PC-9 (cell line): ENCODE results near the gene CYP2R1. TPM values are rescaled to one million over a fixed set of nuclear protein-coding genes. Genes with fewer than 3 reads are reported as not detected.

Experiments used
- Bru-seq: library from RNA; stranded (reverse); fragments of 400-500 nt; gene quantifications from one replicate; lab custom pipeline; 2021; lab: Mats Ljungman, UMichigan
- BruChase-seq, 2 experiments: library from RNA; stranded (reverse); fragments of 400-500 nt; gene quantifications; one replicate each; lab custom pipeline; 2021; lab: Mats Ljungman, UMichigan
- BruUV-seq: library from RNA; stranded (reverse); fragments of 400-500 nt; replicated peaks from 2 replicates; lab custom pipeline; 2021; lab: Mats Ljungman, UMichigan
- CTCF ChIA-PET: fragments of 300-600 bp; sonication (Branson Sonifier 250); formaldehyde crosslinking; loops from one replicate; lab custom pipeline; 2022; ENCODE audit warnings: antibody characterized with exemption; lab: Charles Lee
- POLR2A ChIA-PET: fragments of 300-600 bp; sonication (Branson Sonifier 250); formaldehyde crosslinking; loops from one replicate; lab custom pipeline; 2022; ENCODE audit warnings: antibody characterized with exemption; ENCODE audit not compliant: unreplicated experiment; lab: Charles Lee
- DNase-seq, 2 experiments: peaks; one replicate each; pipeline versions ENCODE4 v3.0.0 to v3.0.0-alpha.2; 2015 to 2022; ENCODE audit warnings: mixed read lengths in 1 of 2
- H2AFZ ChIP-seq: fragments of 200-600 bp; sonication (generic); 2 replicates; pipeline ENCODE4 v1.8.1; 2017; ENCODE audit warnings: antibody characterized with exemption
- H3F3A ChIP-seq: fragments of 200-600 bp; sonication (generic); 2 replicates; pipeline ENCODE4 v1.8.1; 2017; ENCODE audit warnings: antibody characterized with exemption, mild to moderate bottlenecking, low read depth; ENCODE audit not compliant: insufficient read depth
- H3K27ac ChIP-seq: fragments of 200-600 bp; sonication (generic); 2 replicates; pipeline ENCODE4 v1.6.1; 2016; ENCODE audit warnings: mixed run types
- H3K27me3 ChIP-seq: fragments of 200-600 bp; sonication (generic); 2 replicates; pipeline ENCODE4 v1.6.1; 2016; ENCODE audit warnings: low read depth, mixed run types; ENCODE audit not compliant: insufficient read depth
- H3K36me3 ChIP-seq: fragments of 200-600 bp; sonication (generic); 2 replicates; pipeline ENCODE4 v1.6.1; 2016; ENCODE audit warnings: low read depth, mixed run types
- H3K4me1 ChIP-seq: fragments of 200-600 bp; sonication (generic); replicated peaks from 2 replicates; pipeline ENCODE4 v1.6.1; 2016; ENCODE audit warnings: mixed run types; ENCODE audit not compliant: insufficient read depth
- H3K4me2 ChIP-seq: fragments of 200-600 bp; sonication (generic); 2 replicates; pipeline ENCODE4 v1.6.1; 2017; ENCODE audit warnings: mixed run types
- H3K4me3 ChIP-seq: fragments of 200-600 bp; sonication (generic); 2 replicates; pipeline ENCODE4 v1.6.1; 2016; ENCODE audit warnings: mixed run types
- H3K79me2 ChIP-seq: fragments of 200-600 bp; sonication (generic); 2 replicates; pipeline ENCODE4 v1.6.1; 2017; ENCODE audit warnings: low read depth, mixed run types
- H3K9me2 ChIP-seq: fragments of 200-600 bp; sonication (generic); 2 replicates; pipeline ENCODE4 v1.8.1; 2017; ENCODE audit warnings: mild to moderate bottlenecking; ENCODE audit not compliant: insufficient read depth
- H3K9me3 ChIP-seq: fragments of 200-600 bp; sonication (generic); 2 replicates; pipeline ENCODE4 v1.8.1; 2016; ENCODE audit warnings: low read depth; ENCODE audit not compliant: insufficient read depth
- H4K20me1 ChIP-seq: fragments of 200-600 bp; sonication (generic); 2 replicates; pipeline ENCODE4 v1.8.1; 2017; ENCODE audit not compliant: insufficient read depth
- CTCF ChIP-seq: fragments of 200-600 bp; sonication (generic); conservative IDR thresholded peaks from 2 replicates; pipeline ENCODE4 v1.6.1; 2017; ENCODE audit warnings: mixed run types, antibody characterized with exemption, mild to moderate bottlenecking, moderate library complexity
- EZH2 ChIP-seq: fragments of 200-600 bp; sonication (generic); IDR thresholded peaks from 2 replicates; pipeline ENCODE4 v1.8.0; 2017; ENCODE audit warnings: antibody characterized with exemption, low read depth
- intact Hi-C: fragments of 100-400 bp; cut with micrococcal nuclease; formaldehyde crosslinking; loops from one replicate; pipeline ENCODE4 v1.10.0; 2022; ENCODE audit not compliant: unreplicated experiment
- long read RNA-seq: library from polyadenylated mRNA; stranded (forward); transcript quantifications from one replicate; pipeline ENCODE4 v2.0.0, GENCODE V29; 2022
- total RNA-seq: library from RNA; stranded (reverse); gene quantifications from 2 replicates; pipeline ENCODE4 v1.2.3, GENCODE V29; 2021

Gene CYP2R1, protein sequence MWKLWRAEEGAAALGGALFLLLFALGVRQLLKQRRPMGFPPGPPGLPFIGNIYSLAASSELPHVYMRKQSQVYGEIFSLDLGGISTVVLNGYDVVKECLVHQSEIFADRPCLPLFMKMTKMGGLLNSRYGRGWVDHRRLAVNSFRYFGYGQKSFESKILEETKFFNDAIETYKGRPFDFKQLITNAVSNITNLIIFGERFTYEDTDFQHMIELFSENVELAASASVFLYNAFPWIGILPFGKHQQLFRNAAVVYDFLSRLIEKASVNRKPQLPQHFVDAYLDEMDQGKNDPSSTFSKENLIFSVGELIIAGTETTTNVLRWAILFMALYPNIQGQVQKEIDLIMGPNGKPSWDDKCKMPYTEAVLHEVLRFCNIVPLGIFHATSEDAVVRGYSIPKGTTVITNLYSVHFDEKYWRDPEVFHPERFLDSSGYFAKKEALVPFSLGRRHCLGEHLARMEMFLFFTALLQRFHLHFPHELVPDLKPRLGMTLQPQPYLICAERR
- 7.1 and 7.2 TPM in 2 replicates for total RNA-seq
- Bru-seq, nascent RNA, result percentile 47 among the genes with signal in this experiment
- BruChase-seq, experiment 1, labeled RNA remaining after a 2-hour chase, result percentile 63 among the genes with signal in this experiment
- percentile 49 among the genes with signal in this experiment for BruChase-seq, experiment 2, labeled RNA remaining after a 6-hour chase
- long read RNA-seq, partial matches to known transcripts, result 0 of 7 reads
- long read RNA-seq, other reads (novel, unspliced or antisense), result 5 of 7 reads

GRCh38 chr11:14892036-14892556, at the start of gene CYP2R1:
CYP2R1 (minus strand) TSS chr11:14892231; CDS start chr11:14892205, 26 bp downstream.
- Histone ChIP-seq H3K79me2 (peaks cover 10% of the 10 kb centered on the region; the same call in 1 of the 2 replicates), H3K4me3 (peak within 1 kb of the TSS; percentile 97), H3K4me2 (peak within 1 kb of the TSS; percentile 70), H3K4me1 (peaks cover 10% of the 10 kb centered on the region), H3K27ac (peak within 1 kb of the TSS; percentile 79), H3K9me2 (no peaks in the 10 kb centered on the region), H3K27me3 (no peaks in the 10 kb centered on the region), H4K20me1 (no peaks in the 10 kb centered on the region), H3F3A (peaks cover 9% of the 10 kb centered on the region), H2AFZ (peak within 1 kb of the TSS; percentile 95), H3K36me3 (no peaks in the 10 kb centered on the region), H3K9me3 (no peaks in the 10 kb centered on the region)
- no TSS peak for BruUV-seq
- CTCF ChIA-PET, result interaction anchor here (0.7 kb wide), 1 partner anchor 1302 kb away, joined by 3 read pairs; no protein-coding TSS in a partner anchor
- POLR2A ChIA-PET, result interaction anchor here (0.5 to 0.9 kb wide), 4 partner anchors 16 to 855 kb away, joined by 3 to 13 read pairs (median 6); no protein-coding TSS in a partner anchor
- TF ChIP-seq EZH2, result no peak
- TF ChIP-seq CTCF, result no peak
- DNase-seq, result peak; percentile 90 to 91
- intact Hi-C loops, result loop anchor here (1.0 to 5.0 kb wide), 2 partner anchors 355 to 370 kb away; partner anchors contain the start of gene PSMA1

GRCh38 chr11:14938936-14939335, 46.9 kb upstream of the CYP2R1 start:
- ChIA-PET CTCF (no interaction called here), POLR2A (no interaction called here)
- no peaks in the 10 kb centered on the region for H3K9me2 ChIP-seq
- H3K79me2 ChIP-seq, result no peaks in the 10 kb centered on the region
- no peak overlapping the region for H2AFZ ChIP-seq
- H3K36me3 ChIP-seq, result no peaks in the 10 kb centered on the region
- no peaks in the 10 kb centered on the region for H3F3A ChIP-seq
- DNase-seq, result no peak
- H3K27ac ChIP-seq, result no peak overlapping the region
- no peaks in the 10 kb centered on the region for H4K20me1 ChIP-seq
- no TSS peak for BruUV-seq
- intact Hi-C loops, result no loop called here
- no peak overlapping the region for H3K4me3 ChIP-seq
- H3K4me2 ChIP-seq, result no peak overlapping the region
- TF ChIP-seq EZH2, result no peak
- no peak for TF ChIP-seq CTCF
- no peaks in the 10 kb centered on the region for H3K27me3 ChIP-seq
- no peaks in the 10 kb centered on the region for H3K9me3 ChIP-seq
- H3K4me1 ChIP-seq, result no peaks in the 10 kb centered on the region

DNA sequence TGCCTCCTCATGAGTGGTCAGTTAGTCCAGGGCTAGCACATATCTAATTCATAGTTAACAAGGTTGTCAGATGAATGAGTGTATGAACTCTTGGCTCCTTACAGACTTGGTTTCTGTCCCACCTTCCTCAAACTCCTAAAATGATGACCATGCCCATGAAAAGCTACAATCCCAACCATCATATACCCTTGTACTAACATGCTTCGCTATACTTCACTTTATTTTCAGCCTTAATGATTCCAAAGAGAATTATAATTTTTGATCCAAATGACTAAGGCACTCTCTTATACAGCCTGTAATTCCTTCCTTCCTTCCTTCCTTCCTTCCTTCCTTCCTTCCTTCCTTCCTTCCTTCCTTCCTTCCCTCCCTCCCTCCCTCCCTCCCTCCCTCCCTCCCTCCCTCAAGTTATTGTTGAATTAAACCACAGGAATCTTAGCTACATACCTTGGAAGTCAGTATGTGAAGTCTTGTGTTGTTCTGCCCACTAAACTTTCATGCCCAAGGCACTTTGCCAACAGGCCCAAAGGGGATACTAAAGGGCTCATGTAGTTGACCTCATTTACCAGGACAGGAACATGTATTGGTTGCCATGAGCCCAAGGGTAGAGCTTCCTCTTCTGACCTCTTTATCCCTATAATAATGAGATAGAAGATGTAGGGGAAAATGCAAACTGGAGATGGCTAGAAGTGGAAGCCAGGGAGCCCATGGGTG, 42.8 kb upstream of the CYP2R1 start:
- no peak for DNase-seq
- Histone ChIP-seq H3K4me2 (no peak overlapping the region), H3K4me1 (no peaks in the 10 kb centered on the region), H3K9me2 (no peaks in the 10 kb centered on the region), H3K27ac (no peak overlapping the region), H3K4me3 (no peak overlapping the region), H3K36me3 (no peaks in the 10 kb centered on the region), H3K79me2 (no peaks in the 10 kb centered on the region), H3K9me3 (no peaks in the 10 kb centered on the region), H3F3A (no peaks in the 10 kb centered on the region), H3K27me3 (no peaks in the 10 kb centered on the region), H4K20me1 (no peaks in the 10 kb centered on the region), H2AFZ (no peak overlapping the region)
- CTCF ChIA-PET, result no interaction called here
- POLR2A ChIA-PET, result no interaction called here
- TF ChIP-seq EZH2 (no peak), CTCF (no peak)
- BruUV-seq, result no TSS peak
- intact Hi-C loops, result no loop called here
